ENCODE measurements around the gene BCAS4.
"Not testable (repeated sequence)": the region's sequence is repeated elsewhere in the genome, so short reads cannot be mapped to it uniquely, and the experiment has no call there.

DNA sequence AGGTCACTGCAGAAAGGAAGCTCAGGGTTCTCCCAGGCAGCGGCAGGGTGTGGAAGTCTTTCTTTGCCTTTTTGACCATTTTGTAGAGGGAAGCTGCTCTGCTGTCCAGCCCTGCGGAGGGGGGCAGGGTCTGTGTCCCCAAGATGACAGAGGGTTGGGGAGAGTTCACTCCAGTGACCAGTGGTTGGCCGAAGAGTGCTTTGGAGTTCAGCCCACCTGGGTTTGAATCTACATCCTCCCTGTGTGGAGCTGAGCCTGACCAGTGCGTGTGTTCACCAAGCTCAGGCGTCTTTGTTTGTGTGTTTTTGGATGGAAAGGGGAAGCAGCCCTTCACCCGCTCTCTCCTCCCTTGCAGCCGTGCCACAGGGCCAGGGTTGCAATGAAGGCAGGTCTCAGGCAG lies 25.9 kb upstream of the BCAS4 start:
- not testable (repeated sequence) for TF ChIP-seq POLR2A (IDR thresholded peaks at IDR 0.05)
- TF ChIP-seq, protein P1, sequence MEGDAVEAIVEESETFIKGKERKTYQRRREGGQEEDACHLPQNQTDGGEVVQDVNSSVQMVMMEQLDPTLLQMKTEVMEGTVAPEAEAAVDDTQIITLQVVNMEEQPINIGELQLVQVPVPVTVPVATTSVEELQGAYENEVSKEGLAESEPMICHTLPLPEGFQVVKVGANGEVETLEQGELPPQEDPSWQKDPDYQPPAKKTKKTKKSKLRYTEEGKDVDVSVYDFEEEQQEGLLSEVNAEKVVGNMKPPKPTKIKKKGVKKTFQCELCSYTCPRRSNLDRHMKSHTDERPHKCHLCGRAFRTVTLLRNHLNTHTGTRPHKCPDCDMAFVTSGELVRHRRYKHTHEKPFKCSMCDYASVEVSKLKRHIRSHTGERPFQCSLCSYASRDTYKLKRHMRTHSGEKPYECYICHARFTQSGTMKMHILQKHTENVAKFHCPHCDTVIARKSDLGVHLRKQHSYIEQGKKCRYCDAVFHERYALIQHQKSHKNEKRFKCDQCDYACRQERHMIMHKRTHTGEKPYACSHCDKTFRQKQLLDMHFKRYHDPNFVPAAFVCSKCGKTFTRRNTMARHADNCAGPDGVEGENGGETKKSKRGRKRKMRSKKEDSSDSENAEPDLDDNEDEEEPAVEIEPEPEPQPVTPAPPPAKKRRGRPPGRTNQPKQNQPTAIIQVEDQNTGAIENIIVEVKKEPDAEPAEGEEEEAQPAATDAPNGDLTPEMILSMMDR (IDR thresholded peaks at IDR 0.05): not testable (repeated sequence)

Data from esophagus squamous epithelium (tissue), 4 donors.